Activated CD8-positive, alpha-beta memory T cell treated with anti-CD3 and anti-CD28 coated beads, Interleukin-2, amount 50 U/mL, for 4 hours (primary cell): Measurements from ENCODE around the gene LRRC8B.
"Not testable (repeated sequence)": the region's sequence is repeated elsewhere in the genome, so short reads cannot be mapped to it uniquely, and the experiment has no call there.

Experiments used
- DNase-seq: peaks from one replicate; pipeline ENCODE4 v3.0.0-alpha.2; 2020

The LRRC8B gene

GRCh38 chr1:89587729-89588161, 63.1 kb downstream of the LRRC8B start:
- no peak for DNase-seq

- no peak for DNase-seq
These were observed 63.9 kb downstream of the LRRC8B start for GRCh38 chr1:89588480-89588879.

DNA sequence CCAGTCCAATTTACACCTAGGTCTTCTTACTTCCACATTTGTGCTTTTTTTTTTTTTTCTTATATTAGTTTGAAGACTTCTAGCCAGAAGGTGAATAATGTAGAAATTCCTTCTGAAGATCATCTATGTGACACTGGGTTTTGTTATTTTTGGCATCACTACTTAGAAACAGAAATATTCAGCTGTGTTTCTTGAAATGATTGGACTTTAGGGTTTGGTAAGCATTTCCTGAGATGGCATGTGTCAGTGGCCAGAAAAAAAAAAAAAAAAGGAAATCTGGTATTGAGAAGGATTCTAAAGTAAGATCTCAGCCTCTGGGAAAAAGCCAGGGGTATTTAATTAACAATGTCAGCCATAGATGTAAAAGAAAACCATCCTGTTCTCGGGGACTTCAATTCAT, 64.9 kb downstream of the LRRC8B start:
- no peak for DNase-seq

DNA sequence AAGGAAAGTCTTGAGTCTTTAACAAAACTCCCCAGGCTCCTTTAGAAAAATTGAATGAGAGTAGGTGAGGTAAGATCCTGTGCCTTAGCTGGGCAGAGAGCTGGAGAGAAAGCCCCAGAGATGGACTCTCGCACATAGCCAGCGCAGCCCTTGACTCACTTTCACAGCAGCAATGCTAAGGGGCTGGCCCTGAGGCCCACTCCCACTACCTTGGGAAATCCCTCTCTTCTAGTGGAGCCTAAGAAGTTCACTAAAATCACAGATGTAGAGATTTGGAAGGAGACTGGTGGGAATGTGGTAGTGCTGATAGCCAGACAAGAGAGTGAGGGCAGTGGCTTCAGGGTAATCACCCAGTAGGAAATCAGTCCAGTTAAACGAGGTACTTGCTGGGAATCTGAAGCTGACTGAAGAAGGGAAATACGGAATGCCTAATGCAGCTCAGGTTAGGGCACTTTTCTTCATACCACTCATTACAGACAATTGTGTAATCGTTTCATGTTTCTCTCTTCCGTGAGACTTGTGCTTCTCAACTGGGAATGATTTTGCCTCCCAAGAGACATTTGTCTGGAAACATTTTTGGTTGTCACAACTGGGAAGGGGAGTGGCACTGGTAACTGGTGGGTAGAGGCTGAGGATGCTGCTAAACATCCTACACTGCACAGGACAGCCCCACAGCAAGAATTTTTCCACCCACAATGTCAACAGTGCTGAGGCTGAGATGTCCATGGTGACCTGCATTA, 65.9 kb downstream of the LRRC8B start:
- no peak for DNase-seq

DNA sequence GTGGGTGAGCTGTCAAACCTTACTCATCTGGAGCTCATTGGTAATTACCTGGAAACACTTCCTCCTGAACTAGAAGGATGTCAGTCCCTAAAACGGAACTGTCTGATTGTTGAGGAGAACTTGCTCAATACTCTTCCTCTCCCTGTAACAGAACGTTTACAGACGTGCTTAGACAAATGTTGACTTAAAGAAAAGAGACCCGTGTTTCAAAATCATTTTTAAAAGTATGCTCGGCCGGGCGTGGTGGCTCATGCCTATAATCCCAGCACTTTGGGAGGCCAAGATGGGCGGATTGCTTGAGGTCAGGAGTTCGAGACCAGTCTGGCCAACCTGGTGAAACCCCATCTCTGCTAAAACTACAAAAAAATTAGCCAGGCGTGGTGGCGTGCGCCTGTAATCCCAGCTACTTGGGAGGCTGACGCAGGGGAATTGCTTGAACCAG, 68.3 kb downstream of the LRRC8B start:
- DNase-seq: not testable (repeated sequence)

DNA sequence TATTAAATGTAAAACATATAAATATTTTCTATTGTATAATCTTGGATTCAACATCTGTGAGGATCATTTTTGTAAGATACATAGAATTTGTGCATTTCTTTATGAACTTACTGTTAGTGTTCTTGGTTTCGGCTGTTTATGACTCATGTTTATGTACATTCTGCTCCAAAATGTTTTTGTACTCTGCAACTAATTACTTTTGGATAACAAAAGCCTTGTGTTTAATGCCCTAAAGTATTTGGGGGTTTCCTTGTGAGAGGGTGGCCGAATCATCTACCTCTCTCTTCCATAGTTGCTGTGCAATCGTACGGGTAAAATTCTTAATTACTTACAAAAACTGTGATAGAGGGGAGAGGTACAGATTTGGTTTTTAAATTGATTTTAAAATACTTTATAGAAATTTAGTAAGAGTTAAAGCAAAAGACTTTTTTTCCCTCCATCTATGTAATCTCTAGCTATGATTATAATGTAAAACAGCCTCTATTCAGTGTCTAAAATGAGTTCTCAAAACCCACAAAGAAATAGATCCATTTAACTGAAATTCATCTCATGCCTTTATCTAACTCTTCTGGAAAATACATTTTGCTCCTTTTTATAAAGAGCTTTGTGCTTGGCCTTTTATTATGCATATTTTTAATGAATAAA, 69.6 kb downstream of the LRRC8B start:
- no peak for DNase-seq

- DNase-seq: no peak
These were observed 72.1 kb downstream of the LRRC8B start for GRCh38 chr1:89596698-89597097.

DNA sequence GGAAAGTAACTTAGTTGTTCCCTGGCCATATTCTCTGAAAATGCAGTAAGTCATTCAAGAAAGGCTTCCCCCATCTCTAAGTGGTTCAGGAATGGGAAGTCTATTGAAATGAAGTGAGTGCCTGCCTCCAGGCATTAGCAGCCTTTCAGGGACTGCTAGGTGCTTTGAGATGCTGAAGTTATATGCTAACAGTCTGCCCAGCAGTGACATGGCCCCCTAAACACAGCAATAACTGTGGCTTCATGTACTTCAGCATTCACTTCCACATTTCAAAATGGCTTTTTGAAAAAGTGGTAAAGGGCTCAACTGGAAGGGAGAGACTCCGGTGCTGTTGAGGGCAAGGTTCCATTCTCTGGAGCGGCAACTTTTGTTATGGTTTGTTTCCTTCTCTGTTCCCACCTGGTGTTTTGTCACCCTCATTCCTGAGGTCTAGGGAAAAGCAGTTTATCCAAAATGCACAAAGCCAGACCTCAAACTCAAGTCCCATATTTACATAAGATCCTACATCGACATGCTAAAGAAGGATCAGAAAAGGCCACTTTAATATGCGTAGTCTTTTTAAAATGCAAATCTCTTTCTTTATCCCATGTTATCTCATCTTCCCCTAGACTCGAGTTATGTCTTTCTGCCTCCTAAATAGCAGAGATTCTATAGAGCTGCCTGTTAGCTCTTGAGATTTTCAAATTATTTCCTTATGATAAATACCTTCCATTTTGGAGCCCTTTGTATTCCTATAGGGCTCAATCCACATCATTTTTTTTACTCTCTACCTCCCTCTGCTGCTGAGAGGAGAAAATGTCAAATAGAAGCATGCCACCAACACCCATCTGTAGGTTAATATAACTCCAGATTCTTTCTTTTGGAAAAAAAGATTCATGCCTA, 74.1 kb downstream of the LRRC8B start:
- DNase-seq: no peak

GRCh38 chr1:89599332-89599630, 74.7 kb downstream of the LRRC8B start:
- no peak for DNase-seq

GRCh38 chr1:89600451-89601224, 76.0 kb downstream of the LRRC8B start:
- DNase-seq: no peak

GRCh38 chr1:89602871-89603404, 78.3 kb downstream of the LRRC8B start:
- peak; percentile 46 for DNase-seq

DNA sequence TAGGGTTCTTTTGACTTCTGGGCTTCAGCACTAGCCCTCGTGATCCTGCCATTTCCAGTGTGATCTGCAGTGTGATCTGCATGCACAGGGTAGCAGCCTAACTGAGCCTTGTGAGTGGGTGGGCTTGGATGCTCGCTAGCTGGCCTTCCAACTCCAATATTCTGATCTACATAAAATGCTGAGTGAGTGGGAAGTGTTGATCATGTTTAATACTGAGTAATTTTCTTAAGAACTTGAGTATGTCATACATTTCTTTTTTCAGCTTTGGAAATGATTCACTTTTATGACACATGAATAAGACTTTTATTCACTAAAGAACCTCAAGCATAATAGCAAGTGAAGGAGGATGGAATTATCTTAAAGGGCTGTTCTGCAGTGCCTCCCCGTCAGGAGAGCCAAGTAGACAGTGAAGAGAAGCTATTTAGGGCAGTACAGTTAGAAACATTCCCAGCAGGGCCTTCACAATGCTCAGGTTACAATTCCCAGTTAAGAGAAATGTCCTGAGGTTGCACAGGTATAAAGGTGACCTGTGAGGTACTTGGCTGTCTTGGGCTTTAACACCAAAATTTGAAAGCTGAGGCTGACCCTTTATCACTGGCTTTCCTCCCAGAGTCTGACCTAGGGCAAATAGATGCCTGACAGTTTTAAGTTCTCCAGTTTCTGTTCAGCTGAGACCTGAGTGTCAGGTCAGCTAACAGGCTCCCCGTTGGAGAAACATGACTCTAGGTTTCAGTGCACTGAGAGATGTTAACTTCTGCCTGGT, 79.2 kb downstream of the LRRC8B start:
- peak; percentile 40 for DNase-seq

DNA sequence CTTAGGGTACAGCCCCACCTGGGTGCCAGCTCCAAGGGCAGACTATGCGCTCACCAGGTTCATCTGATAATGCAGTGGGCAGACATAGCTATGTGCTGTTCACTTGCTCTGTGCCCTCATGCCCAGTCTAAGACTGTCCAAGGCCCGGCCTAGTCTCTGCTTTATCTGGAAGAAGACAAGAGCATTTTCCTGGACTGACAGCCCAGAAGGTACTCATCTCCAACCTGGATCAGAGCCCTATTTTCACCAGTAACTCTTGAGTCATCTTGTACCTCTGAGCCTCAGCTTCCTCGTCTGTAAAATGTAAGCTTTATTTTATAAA, 79.7 kb downstream of the LRRC8B start:
- DNase-seq: no peak

DNA sequence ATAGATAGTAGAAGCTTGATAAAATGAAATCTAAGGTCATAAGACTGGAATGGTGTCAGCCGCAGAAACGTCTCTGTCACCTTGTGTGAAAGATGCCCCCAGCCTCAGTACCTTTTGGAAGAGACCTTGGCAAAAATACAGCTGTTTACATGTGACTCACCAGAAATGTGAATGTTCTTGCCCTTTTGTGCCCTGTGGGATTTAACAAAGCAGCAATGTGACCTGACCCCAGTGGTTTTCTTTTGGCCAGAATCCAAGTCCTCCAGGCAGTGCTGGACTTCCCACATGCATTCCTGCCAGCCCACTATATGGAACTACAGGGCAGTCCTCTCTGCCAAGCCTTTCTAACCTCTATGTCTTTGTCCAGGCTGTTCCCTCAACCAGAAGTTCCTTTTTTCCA, 81.1 kb downstream of the LRRC8B start:
- no peak for DNase-seq

DNA sequence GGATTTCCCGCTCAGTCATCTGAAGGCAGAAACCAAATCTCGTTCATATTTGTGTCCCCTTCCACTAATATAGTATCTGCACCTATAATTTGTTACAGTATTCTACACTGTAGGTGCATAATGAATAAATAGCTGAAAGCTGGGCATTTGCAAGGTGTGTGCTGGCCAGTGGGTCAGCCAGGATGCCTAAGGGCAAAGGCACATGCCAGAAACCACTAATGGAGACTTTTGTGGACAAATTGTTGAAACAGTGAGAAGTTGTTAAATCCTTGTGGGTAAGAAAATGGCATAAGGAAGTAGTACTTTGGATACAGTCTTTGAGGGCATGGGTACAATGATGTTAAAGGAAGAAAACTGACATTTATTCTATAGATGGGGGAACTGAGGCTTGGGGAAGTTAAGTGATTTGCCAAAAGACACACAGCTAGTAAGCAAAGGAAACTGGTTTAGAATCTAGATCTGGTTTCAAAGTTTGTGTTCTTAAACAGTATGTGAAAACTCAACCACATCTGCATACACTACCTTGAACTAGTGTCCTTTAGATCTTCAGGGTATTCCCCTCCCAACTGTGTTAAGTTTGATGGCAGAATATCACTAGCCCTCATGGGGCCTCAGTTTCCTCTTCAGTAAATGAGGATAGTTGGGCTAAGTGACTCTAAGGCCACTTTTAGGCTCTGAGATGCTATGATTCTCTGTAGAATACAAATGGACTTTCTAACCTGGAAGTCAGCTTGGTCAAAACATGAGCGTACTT, 81.8 kb downstream of the LRRC8B start:
- no peak for DNase-seq

DNA sequence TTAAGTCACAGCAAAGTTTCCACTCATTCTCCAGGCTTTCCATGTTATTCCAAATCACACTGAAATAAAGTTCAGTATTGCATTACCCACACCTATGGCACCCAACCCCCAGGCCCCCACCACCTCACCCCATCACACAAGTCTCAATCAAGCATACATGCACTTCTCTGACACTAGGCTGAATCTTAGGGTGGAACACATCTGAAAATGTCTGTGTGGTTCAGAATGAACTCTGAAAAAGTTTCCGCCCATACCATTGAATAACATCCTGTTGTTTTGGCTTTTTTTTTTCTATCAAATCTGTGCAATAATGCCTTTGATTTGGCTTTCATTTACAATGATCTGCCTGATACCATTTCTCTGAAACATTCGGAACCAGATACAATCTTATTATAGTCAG, 82.5 kb downstream of the LRRC8B start:
- DNase-seq: peak; percentile 44

- no peak for DNase-seq
These were observed 83.1 kb downstream of the LRRC8B start for GRCh38 chr1:89607586-89608318.

DNA sequence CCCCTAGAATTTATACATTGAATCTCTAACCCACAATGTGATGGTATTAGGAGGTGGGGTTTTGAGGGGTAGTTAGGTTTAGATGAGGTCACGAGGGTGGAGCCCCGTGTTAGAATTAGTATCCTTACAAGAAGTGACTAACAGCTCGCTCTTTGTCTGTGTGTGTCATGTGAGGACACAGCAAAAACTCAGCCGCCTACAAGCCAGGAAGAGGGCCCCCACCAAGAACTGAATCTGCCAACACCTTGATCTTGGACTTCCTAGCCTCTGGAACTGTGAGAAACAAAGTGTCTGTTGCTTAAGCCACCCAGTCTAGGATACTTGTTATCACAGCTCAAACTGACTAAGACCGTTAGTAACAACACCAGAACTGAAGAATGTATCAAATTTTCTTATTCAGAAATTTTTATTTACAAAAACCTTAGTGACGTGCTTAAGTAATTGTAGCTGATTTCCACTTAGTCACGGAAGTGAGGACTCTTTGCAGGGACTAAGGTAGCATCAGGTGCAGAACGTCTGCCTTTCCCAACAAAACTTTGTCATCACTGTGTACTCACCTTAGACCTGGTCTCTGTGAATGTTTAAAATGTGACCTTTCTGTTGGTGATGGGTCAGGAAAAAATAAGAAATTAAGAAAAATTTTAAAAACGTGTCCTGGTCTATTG, 83.8 kb downstream of the LRRC8B start:
- DNase-seq: peak; percentile 68

GRCh38 chr1:89608984-89609725, 84.5 kb downstream of the LRRC8B start:
- peak; percentile 62 for DNase-seq
